Astrocyte (in vitro differentiated cells and primary cell): Measurements from ENCODE around the gene NMT1. TPM values are rescaled to one million over a fixed set of nuclear protein-coding genes. Genes with fewer than 3 reads are reported as not detected.
A peak's percentile ranks its signal among the peaks of the same experiment; 100 is the strongest.

Source experiments
- DNase-seq: peaks from one replicate; pipeline ENCODE4 v3.0.0-alpha.2; 2010; ENCODE audit warnings: low read depth
- FAIRE-seq: peaks from 2 replicates; lab custom pipeline; 2011; peaks lifted over from hg19 to GRCh38; lab: Jason Lieb, UNC
- H2AFZ ChIP-seq: 2 replicates; pipeline ENCODE4 v1.6.0; 2012; ENCODE audit warnings: low read depth, low read length, inconsistent platforms
- H3K27ac ChIP-seq: 2 replicates; pipeline ENCODE4 v1.5.1; 2011; ENCODE audit warnings: low read depth, low read length, inconsistent platforms
- H3K27me3 ChIP-seq: 2 replicates; pipeline ENCODE4 v1.6.0; 2011; ENCODE audit warnings: low read length, inconsistent platforms; ENCODE audit not compliant: insufficient read depth
- H3K36me3 ChIP-seq: 2 replicates; pipeline ENCODE4 v1.5.1; 2011; ENCODE audit warnings: low read length, inconsistent platforms; ENCODE audit not compliant: insufficient read depth
- H3K4me1 ChIP-seq: 2 replicates; pipeline ENCODE4 v1.5.1; 2011; ENCODE audit warnings: low read length, inconsistent platforms; ENCODE audit not compliant: insufficient read depth
- H3K4me2 ChIP-seq: 2 replicates; pipeline ENCODE4 v1.6.0; 2012; ENCODE audit warnings: low read length, inconsistent platforms
- H3K4me3 ChIP-seq: 2 replicates; pipeline ENCODE4 v1.5.1; 2011; ENCODE audit warnings: low read depth, mild to moderate bottlenecking, low read length, inconsistent platforms; ENCODE audit not compliant: insufficient read depth
- H3K79me2 ChIP-seq: 2 replicates; pipeline ENCODE4 v1.6.0; 2012; ENCODE audit warnings: mild to moderate bottlenecking, low read length, inconsistent platforms; ENCODE audit not compliant: insufficient read depth
- H3K9ac ChIP-seq: 2 replicates; pipeline ENCODE4 v1.6.0; 2012; ENCODE audit warnings: mild to moderate bottlenecking, low read length, inconsistent platforms
- H3K9me3 ChIP-seq: 2 replicates; pipeline ENCODE4 v1.5.1; 2012; ENCODE audit warnings: low read depth, mild to moderate bottlenecking, low read length, inconsistent platforms; ENCODE audit not compliant: insufficient read depth
- H4K20me1 ChIP-seq: 2 replicates; pipeline ENCODE4 v1.6.0; 2012; ENCODE audit warnings: low read length, inconsistent platforms; ENCODE audit not compliant: insufficient read depth
- H3K27ac Mint-ChIP-seq: one replicate; pipeline ENCODE4 v1.8.0; 2021; ENCODE audit warnings: mild to moderate bottlenecking, mixed read lengths; ENCODE audit not compliant: unreplicated experiment
- H3K27me3 Mint-ChIP-seq: one replicate; pipeline ENCODE4 v1.8.0; 2021; ENCODE audit warnings: low read depth, mixed read lengths; ENCODE audit not compliant: unreplicated experiment
- H3K36me3 Mint-ChIP-seq: one replicate; pipeline ENCODE4 v1.8.0; 2021; ENCODE audit warnings: low read depth, mixed read lengths; ENCODE audit not compliant: unreplicated experiment
- H3K4me1 Mint-ChIP-seq: one replicate; pipeline ENCODE4 v1.8.0; 2021; ENCODE audit warnings: low read depth, mixed read lengths; ENCODE audit not compliant: unreplicated experiment
- H3K4me3 Mint-ChIP-seq: one replicate; pipeline ENCODE4 v1.8.0; 2021; ENCODE audit warnings: mild to moderate bottlenecking, moderate library complexity, mixed read lengths; ENCODE audit not compliant: unreplicated experiment
- H3K9me3 Mint-ChIP-seq: one replicate; pipeline ENCODE4 v1.8.0; 2021; ENCODE audit warnings: mild to moderate bottlenecking, mixed read lengths; ENCODE audit not compliant: unreplicated experiment
- CTCF ChIP-seq: IDR thresholded peaks from 2 replicates; pipeline ENCODE4 v1.5.1; 2011; ENCODE audit warnings: low read depth, mild to moderate bottlenecking, inconsistent platforms, low read length, moderate library complexity; ENCODE audit not compliant: insufficient read depth
- EZH2 ChIP-seq: IDR thresholded peaks from 2 replicates; pipeline ENCODE4 v1.6.1; 2012; ENCODE audit warnings: mild to moderate bottlenecking, low read length, inconsistent platforms; ENCODE audit not compliant: insufficient read depth
- total RNA-seq: library from RNA; stranded (reverse); gene quantifications from 2 replicates; pipeline ENCODE4 v1.2.1, GENCODE V29; 2021

NMT1 gene
- total RNA-seq, 1 donor from 2014 or later: 114 TPM

GRCh38 chr17:45098081-45098868 is 37.2 kb downstream of the NMT1 start:
- Histone ChIP-seq H2AFZ (no peak overlapping the region), H3K79me2 (no peaks in the 10 kb centered on the region), H3K27me3 (no peaks in the 10 kb centered on the region), H3K9me3 (no peaks in the 10 kb centered on the region), H3K36me3 (peaks cover 51% of the 10 kb centered on the region), H3K4me1 (peaks cover 8% of the 10 kb centered on the region), H3K4me2 (no peak overlapping the region), H4K20me1 (peaks cover 21% of the 10 kb centered on the region), H3K27ac (no peak overlapping the region), H3K9ac (peak overlapping the region; percentile 0), H3K4me3 (no peak overlapping the region)
- no peak for DNase-seq
- peaks cover 32% of the 10 kb centered on the region for H3K36me3 Mint-ChIP-seq
- FAIRE-seq: no peak
- TF ChIP-seq EZH2: no peak
- TF ChIP-seq CTCF: no peak
- peak overlapping the region; percentile 53 for H3K27ac Mint-ChIP-seq
- peaks cover 35% of the 10 kb centered on the region for H3K4me1 Mint-ChIP-seq
- H3K27me3 Mint-ChIP-seq: no peaks in the 10 kb centered on the region
- H3K4me3 Mint-ChIP-seq: no peak overlapping the region
- H3K9me3 Mint-ChIP-seq: no peaks in the 10 kb centered on the region

GRCh38 chr17:45098869-45099616 is 37.9 kb downstream of the NMT1 start:
- H3K4me1 Mint-ChIP-seq: peaks cover 27% of the 10 kb centered on the region
- Histone ChIP-seq H3K36me3 (peaks cover 54% of the 10 kb centered on the region), H4K20me1 (peaks cover 29% of the 10 kb centered on the region), H3K4me1 (peaks cover under 1% of the 10 kb centered on the region), H3K4me2 (no peak overlapping the region), H3K27ac (no peak overlapping the region), H2AFZ (no peak overlapping the region), H3K4me3 (no peak overlapping the region), H3K79me2 (no peaks in the 10 kb centered on the region), H3K27me3 (no peaks in the 10 kb centered on the region), H3K9me3 (no peaks in the 10 kb centered on the region), H3K9ac (no peak overlapping the region)
- TF ChIP-seq EZH2 (no peak), CTCF (peak; percentile 83)
- no peaks in the 10 kb centered on the region for H3K27me3 Mint-ChIP-seq
- no peaks in the 10 kb centered on the region for H3K9me3 Mint-ChIP-seq
- H3K4me3 Mint-ChIP-seq: no peak overlapping the region
- DNase-seq (peak; percentile 34), FAIRE-seq (no peak)
- peaks cover 30% of the 10 kb centered on the region for H3K36me3 Mint-ChIP-seq
- no peak overlapping the region for H3K27ac Mint-ChIP-seq
